NB4 (cell line): ENCODE results near the gene SPRTN.

Experiments
- DNase-seq: peaks from one replicate; pipeline ENCODE4 v3.0.0; 2010; ENCODE audit warnings: low read depth
- H3K4me3 ChIP-seq: one replicate; pipeline ENCODE4 v1.5.1; 2011; ENCODE audit warnings: mild to moderate bottlenecking, low read depth, low read length, moderate library complexity
- MAX ChIP-seq: IDR thresholded peaks from 2 replicates; pipeline ENCODE4 v1.6.1; 2011; ENCODE audit warnings: low read depth, low read length
- MYC ChIP-seq: IDR thresholded peaks from 2 replicates; pipeline ENCODE4 v1.6.1; 2011; ENCODE audit warnings: low read depth, low read length
- POLR2A ChIP-seq: IDR thresholded peaks from 2 replicates; pipeline ENCODE4 v1.6.1; 2011; ENCODE audit warnings: mild to moderate bottlenecking; ENCODE audit not compliant: insufficient read length; ENCODE audit errors: extremely low read depth
- TF ChIP-seq, protein P1 (sequence below): IDR thresholded peaks from one replicate; pipeline ENCODE4 v1.5.1; 2012; ENCODE audit warnings: low read depth, low read length

SPRTN gene

DNA sequence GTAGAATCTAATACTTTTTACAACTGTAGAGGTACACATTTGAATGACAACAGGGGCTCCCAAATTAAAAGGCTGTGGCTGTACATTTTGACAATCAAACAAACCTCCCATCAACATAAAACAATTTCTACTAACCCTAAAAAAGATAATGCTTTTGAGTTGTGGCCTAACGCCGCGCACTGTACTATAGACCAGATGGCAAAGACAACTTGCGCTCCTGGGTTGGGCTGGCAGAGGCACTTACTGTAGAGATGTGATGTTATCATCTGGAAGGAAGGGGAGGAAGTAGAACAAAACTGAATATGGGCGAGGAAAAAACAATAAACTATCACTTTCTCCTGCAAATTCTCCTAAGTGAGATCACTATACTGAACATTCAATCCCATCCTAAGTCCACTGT, 26.1 kb downstream of the SPRTN start:
- TF ChIP-seq, protein P1, sequence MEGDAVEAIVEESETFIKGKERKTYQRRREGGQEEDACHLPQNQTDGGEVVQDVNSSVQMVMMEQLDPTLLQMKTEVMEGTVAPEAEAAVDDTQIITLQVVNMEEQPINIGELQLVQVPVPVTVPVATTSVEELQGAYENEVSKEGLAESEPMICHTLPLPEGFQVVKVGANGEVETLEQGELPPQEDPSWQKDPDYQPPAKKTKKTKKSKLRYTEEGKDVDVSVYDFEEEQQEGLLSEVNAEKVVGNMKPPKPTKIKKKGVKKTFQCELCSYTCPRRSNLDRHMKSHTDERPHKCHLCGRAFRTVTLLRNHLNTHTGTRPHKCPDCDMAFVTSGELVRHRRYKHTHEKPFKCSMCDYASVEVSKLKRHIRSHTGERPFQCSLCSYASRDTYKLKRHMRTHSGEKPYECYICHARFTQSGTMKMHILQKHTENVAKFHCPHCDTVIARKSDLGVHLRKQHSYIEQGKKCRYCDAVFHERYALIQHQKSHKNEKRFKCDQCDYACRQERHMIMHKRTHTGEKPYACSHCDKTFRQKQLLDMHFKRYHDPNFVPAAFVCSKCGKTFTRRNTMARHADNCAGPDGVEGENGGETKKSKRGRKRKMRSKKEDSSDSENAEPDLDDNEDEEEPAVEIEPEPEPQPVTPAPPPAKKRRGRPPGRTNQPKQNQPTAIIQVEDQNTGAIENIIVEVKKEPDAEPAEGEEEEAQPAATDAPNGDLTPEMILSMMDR = no peak
- TF ChIP-seq POLR2A (no peak), MYC (no peak), MAX (no peak)
- H3K4me3 ChIP-seq = no peak overlapping the region
- DNase-seq = no peak

DNA sequence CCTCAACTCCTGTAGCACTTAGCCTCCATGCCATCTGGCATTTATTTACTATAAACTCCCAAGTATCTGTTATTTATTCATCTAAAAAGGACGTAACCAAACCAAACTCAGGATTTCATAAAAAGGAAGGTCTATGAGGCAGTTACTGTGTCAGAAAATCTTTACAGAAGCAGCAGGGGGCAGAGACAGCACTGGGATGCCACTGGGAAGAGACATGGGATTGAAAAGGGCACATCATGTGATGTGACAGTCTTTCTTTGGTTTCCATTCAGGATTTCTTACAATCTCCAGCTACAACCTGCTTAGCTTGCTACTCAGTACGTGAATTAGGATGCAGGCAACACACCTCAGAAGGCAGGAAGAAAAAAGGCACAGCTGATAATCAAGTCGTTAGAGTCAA, 31.2 kb downstream of the SPRTN start:
- H3K4me3 ChIP-seq = no peak overlapping the region
- TF ChIP-seq, protein P1 = no peak
- TF ChIP-seq MAX (no peak), POLR2A (no peak), MYC (no peak)
- no peak for DNase-seq

GRCh38 chr1:231372501-231372900, 34.4 kb downstream of the SPRTN start:
- no peak overlapping the region for H3K4me3 ChIP-seq
- no peak for TF ChIP-seq MAX
- TF ChIP-seq, protein P1 = no peak
- DNase-seq = no peak

GRCh38 chr1:231374394-231374793, 36.3 kb downstream of the SPRTN start:
- H3K4me3 ChIP-seq = no peak overlapping the region
- TF ChIP-seq POLR2A = no peak
- no peak for TF ChIP-seq MAX
- TF ChIP-seq, protein P1 = no peak
- no peak for TF ChIP-seq MYC
- no peak for DNase-seq

- DNase-seq = no peak
Measured at GRCh38 chr1:231376101-231376500, 38.0 kb downstream of the SPRTN start.

More at GRCh38 chr1:231376101-231376500, 38.0 kb downstream of the SPRTN start:
- H3K4me3 ChIP-seq = no peak overlapping the region
- no peak for TF ChIP-seq MYC
- no peak for TF ChIP-seq POLR2A
- no peak for TF ChIP-seq MAX
- TF ChIP-seq, protein P1 = no peak
